Naive B cell (primary cell): ENCODE data around the gene ADAP2. TPM values are rescaled to one million over a fixed set of nuclear protein-coding genes. Genes with fewer than 3 reads are reported as not detected.
"Not testable (repeated sequence)": the region's sequence is repeated elsewhere in the genome, so short reads cannot be mapped to it uniquely, and the experiment has no call there.

Source experiments
- ATAC-seq, 2 donors: fragments of 150-1000 bp; cut with Tn5 transposase; 2 replicates each; pipeline ENCODE4 v1.10.0; 2021; ENCODE audit warnings: low read depth in 2 of 2, mild to moderate bottlenecking in 2 of 2, moderate library complexity in 2 of 2
- DNase-seq: peaks from one replicate; pipeline ENCODE4 v3.0.0; 2022
- H3K27ac Mint-ChIP-seq, 6 donors: one replicate each; pipeline ENCODE4 v1.8.0; 2020 to 2022; ENCODE audit warnings: mild to moderate bottlenecking in 6 of 6, mixed read lengths in 6 of 6, moderate library complexity in 5 of 6, inconsistent platforms in 2 of 6
- H3K27me3 Mint-ChIP-seq, 3 donors: one replicate each; pipeline ENCODE4 v1.8.0; 2021 to 2022; ENCODE audit warnings: mixed read lengths in 3 of 3, mild to moderate bottlenecking in 1 of 3
- H3K36me3 Mint-ChIP-seq, 2 donors: one replicate each; pipeline ENCODE4 v1.8.0; 2020 to 2022; ENCODE audit warnings: mixed read lengths in 2 of 2, inconsistent platforms in 1 of 2, mild to moderate bottlenecking in 1 of 2
- H3K4me1 Mint-ChIP-seq, 3 donors: one replicate each; pipeline ENCODE4 v1.8.0; 2020 to 2022; ENCODE audit warnings: mixed read lengths in 3 of 3, inconsistent platforms in 1 of 3, mild to moderate bottlenecking in 1 of 3, moderate library complexity in 1 of 3
- H3K4me3 Mint-ChIP-seq, 8 donors: one replicate each; pipeline ENCODE4 v1.8.0; 2020 to 2022; ENCODE audit warnings: mild to moderate bottlenecking in 8 of 8, mixed read lengths in 8 of 8, moderate library complexity in 8 of 8, inconsistent platforms in 2 of 8
- H3K9me3 Mint-ChIP-seq, 7 donors: one replicate each; pipeline ENCODE4 v1.8.0; 2020 to 2022; ENCODE audit warnings: mixed read lengths in 7 of 7, mild to moderate bottlenecking in 5 of 7, inconsistent platforms in 2 of 7, moderate library complexity in 1 of 7
- polyA plus RNA-seq, 6 donors: library from polyadenylated mRNA; unstranded; fragments of 300-500 nt; fragmentation: Illumina TruSeq; gene quantifications; one replicate each; pipeline ENCODE4 v1.2.3, GENCODE V29; 2021; ENCODE audit warnings: low read depth in 6 of 6

The ADAP2 gene
- polyA plus RNA-seq, 6 donors from 2014 or later = 3.1 to 8.2 (median 5.4) TPM

GRCh38 chr17:30920683-30921543, 832 bp upstream of the ADAP2 start:
- Mint-ChIP-seq H3K9me3 (no peaks in the 10 kb centered on the region), H3K4me1 (peaks cover 17 to 26% (median 20%) of the 10 kb centered on the region in 3 donors), H3K27me3 (no peaks in the 10 kb centered on the region), H3K36me3 (no peaks in the 10 kb centered on the region), H3K4me3 (peak overlapping the region; percentile 85 to 98 (median 97)), H3K27ac (peak overlapping the region in 5 of 6 donors; percentile 56 to 95 (median 63))
- DNase-seq = no peak
- peak; percentile 2 to 18 for ATAC-seq

DNA sequence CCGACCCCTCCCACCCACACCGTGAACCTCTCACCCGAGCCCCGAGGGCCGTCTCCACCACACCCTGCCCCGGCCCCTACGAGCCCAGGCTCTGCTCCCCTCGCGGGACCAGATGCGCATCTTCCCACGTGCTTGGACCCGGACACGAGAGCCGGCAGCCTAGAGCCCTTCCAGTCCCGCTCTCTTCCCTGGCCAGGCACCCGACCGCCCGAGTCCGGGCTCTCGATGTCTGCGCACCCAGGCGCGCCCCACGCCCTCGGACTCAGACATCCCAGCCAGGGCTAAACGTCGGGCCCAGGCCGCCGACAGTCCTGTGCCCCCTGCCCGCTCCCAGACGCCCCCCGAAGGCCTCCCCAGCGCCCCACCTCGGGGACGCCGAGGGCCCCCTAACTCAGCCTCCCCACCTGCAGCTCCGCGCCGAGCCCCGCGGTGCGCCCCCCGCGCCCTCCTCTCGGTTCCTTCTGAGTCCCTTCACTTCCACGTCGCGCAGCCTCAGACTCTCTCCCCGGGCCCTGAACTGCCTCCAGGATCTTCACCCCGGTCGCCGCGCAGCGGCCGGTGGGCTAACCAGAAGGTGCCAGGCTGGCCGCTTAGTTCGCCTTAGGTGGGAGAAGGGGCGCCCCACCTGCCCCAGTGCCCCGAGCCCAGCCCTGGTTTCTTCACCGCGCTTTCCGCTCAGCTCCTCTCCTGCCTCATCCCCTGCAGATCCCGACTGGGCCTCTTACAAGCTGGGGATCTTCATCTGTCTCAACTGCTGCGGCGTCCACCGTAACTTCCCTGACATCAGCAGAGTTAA, 688 bp downstream of the ADAP2 start:
- no peaks in the 10 kb centered on the region for H3K27me3 Mint-ChIP-seq
- peak overlapping the region in 5 of 6 donors; percentile 16 to 95 (median 55) for H3K27ac Mint-ChIP-seq
- no peaks in the 10 kb centered on the region for H3K36me3 Mint-ChIP-seq
- H3K4me1 Mint-ChIP-seq = peaks cover 17 to 26% (median 24%) of the 10 kb centered on the region in 3 donors
- H3K4me3 Mint-ChIP-seq = peak overlapping the region; percentile 90 to 95 (median 92)
- no peaks in the 10 kb centered on the region for H3K9me3 Mint-ChIP-seq
- DNase-seq = peak; percentile 29
- ATAC-seq = peak; percentile 57 to 60

GRCh38 chr17:30924341-30924740, 2.6 kb downstream of the ADAP2 start:
- H3K36me3 Mint-ChIP-seq = no peaks in the 10 kb centered on the region

DNA sequence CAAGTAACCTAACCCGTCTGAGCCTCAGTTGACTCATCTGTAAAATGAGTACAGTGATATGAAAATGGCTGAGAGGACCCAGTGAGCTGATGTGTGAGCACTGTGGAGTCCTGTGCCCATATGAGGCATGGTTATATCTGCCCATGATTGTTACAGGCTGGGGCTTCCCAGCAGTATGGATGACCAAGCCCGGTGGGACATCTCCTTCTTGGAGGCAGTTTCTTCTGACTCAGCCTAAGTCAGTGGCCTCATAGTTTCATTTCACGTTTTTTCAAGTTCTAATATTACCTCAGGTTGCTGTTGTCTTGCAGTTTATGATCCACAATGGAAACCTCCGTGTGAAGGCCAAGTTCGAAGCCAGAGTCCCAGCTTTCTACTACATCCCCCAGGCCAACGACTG, 4.8 kb downstream of the ADAP2 start:
- Mint-ChIP-seq H3K36me3 (no peaks in the 10 kb centered on the region), H3K9me3 (no peaks in the 10 kb centered on the region), H3K27ac (no peak overlapping the region), H3K4me3 (peak overlapping the region in 1 of 8 donors; percentile 48), H3K27me3 (no peaks in the 10 kb centered on the region), H3K4me1 (peaks cover 6 to 15% (median 11%) of the 10 kb centered on the region in 3 donors)
- ATAC-seq = no peak
- DNase-seq = no peak

More at GRCh38 chr17:30924341-30924740, 2.6 kb downstream of the ADAP2 start:
- no peak for ATAC-seq
- Mint-ChIP-seq H3K27me3 (no peaks in the 10 kb centered on the region), H3K4me1 (peaks cover 17 to 26% (median 24%) of the 10 kb centered on the region in 3 donors), H3K9me3 (no peaks in the 10 kb centered on the region), H3K4me3 (peak overlapping the region in 5 of 8 donors; percentile 32 to 90 (median 48)), H3K27ac (no peak overlapping the region)
- no peak for DNase-seq

DNA sequence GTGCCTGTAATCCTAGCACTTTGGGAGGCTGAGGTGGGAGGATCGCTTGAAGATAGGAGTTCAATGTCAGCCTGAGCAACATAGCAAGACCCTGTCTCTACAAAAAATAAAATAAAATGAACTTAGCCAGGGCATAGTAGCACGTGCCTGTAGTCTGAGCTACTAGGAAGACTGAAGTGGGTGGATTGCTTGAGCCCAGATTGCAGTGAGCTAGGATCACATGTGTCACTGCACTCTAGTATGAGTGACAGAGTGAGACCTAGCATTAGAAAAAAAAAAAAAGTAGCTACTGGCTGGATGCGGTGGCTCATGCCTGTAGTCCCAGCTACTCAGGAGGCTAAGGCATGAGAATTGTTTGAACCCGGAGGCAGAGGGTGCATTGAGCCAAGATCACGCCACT, 6.0 kb downstream of the ADAP2 start:
- no peaks in the 10 kb centered on the region for H3K27me3 Mint-ChIP-seq
- H3K9me3 Mint-ChIP-seq = no peaks in the 10 kb centered on the region

DNA sequence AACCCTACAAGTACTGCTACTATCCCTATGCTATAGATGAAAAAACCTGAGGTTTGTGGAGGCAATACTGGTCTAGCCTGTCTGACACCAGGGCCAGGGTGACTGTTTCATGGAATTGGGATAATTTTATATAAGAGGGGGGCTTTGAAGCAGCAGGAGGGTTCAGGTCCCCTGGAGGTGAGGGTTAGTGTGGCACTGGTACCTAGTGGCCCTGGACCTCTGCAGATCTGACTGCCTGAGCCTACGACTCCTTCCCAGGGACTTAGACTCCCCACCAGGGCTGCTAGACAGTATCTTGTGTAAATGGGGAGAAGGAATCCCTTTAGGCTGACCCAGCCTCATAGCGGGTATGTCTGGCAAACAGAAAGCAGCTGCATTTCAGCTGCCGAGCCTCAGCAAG, 6.8 kb downstream of the ADAP2 start:
- Mint-ChIP-seq H3K4me1 (peaks cover 0 to 4% (median 0%) of the 10 kb centered on the region in 3 donors), H3K27ac (no peak overlapping the region), H3K4me3 (no peak overlapping the region), H3K9me3 (no peaks in the 10 kb centered on the region), H3K27me3 (no peaks in the 10 kb centered on the region), H3K36me3 (no peaks in the 10 kb centered on the region)
- DNase-seq = no peak
- no peak for ATAC-seq

More for the DNA sequence above, 6.0 kb downstream of the ADAP2 start:
- peaks cover 2 to 7% (median 3%) of the 10 kb centered on the region in 3 donors for H3K4me1 Mint-ChIP-seq
- ATAC-seq (no peak), DNase-seq (no peak)
- no peaks in the 10 kb centered on the region for H3K36me3 Mint-ChIP-seq
- H3K27ac Mint-ChIP-seq = peak overlapping the region in 1 of 6 donors; percentile 80
- H3K4me3 Mint-ChIP-seq = no peak overlapping the region

DNA sequence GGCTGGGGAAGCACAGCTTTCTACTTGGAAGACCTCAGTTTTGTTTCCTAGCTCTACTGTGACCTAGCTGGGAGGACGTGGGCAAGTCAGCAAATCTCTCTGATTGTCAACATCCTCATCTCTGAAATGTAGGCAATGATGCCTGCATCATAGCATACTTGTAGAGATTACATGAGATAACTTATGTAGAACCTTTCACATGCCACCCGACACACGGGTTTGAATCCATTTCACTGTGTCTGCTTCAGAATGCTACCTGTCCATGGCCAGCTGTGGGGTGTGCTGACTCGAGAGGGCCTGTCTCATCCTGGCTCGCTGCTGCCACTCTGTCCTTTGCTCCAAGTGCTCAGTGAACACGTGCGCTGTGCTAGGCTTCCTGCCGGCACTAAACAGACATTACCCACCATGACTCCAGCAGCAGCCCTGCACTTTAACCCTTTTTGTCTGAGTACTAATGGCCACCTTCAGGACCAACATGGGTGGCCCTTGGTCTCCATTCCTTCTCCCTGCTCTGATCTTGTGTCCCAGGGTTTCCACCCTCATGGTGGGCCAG, 7.4 kb downstream of the ADAP2 start:
- Mint-ChIP-seq H3K4me1 (peaks cover 0 to 4% (median 0%) of the 10 kb centered on the region in 3 donors), H3K9me3 (no peaks in the 10 kb centered on the region), H3K27me3 (no peaks in the 10 kb centered on the region), H3K36me3 (no peaks in the 10 kb centered on the region), H3K4me3 (no peak overlapping the region), H3K27ac (peak overlapping the region in 1 of 6 donors; percentile 22)
- DNase-seq = no peak
- ATAC-seq = no peak

DNA sequence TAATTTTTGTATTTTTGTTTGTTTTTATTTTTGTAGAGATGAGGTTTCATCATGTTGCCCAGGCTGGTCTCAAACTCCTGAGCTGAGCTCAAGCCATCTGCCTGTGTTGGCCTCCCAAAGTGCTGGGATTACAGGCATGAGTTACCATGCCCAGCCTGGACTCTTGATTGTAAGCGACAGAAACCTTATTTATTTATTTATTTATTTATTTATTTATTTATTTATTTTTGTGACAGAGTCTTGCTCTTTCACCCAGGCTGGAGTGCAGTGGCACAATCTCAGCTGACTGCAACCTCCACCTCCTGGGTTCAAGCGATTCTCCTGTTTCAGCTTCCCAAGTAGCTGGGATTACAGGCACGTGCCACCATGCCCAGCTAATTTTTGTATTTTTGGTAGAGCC, 8.1 kb downstream of the ADAP2 start:
- H3K4me1 Mint-ChIP-seq, H3K27ac Mint-ChIP-seq, DNase-seq, H3K36me3 Mint-ChIP-seq, ATAC-seq, H3K4me3 Mint-ChIP-seq, H3K27me3 Mint-ChIP-seq, H3K9me3 Mint-ChIP-seq: not testable (repeated sequence)

DNA sequence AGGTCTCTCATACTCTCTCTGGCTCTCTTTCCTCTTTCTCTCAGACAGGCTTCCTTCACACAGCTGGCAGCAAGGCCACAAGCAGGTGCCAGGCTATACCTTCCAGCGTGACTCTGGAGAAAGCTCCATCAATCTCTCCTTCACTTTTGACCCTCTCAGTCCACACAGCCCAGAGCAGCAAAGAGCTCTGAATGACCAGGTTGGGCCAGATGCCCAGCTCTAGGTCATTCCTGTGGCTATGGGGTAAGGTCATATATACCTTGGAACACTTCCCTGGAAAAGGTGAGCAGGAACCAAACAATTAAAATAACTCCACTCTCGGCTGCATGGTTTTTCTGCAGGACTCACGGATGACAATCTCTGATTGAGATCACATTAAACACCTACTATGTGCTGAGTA, 8.8 kb downstream of the ADAP2 start:
- H3K27me3 Mint-ChIP-seq = no peaks in the 10 kb centered on the region
- H3K4me1 Mint-ChIP-seq = peaks cover 0 to 4% (median 0%) of the 10 kb centered on the region in 3 donors
- H3K9me3 Mint-ChIP-seq = no peaks in the 10 kb centered on the region
- peaks cover 0 to 5% of the 10 kb centered on the region in 2 donors for H3K36me3 Mint-ChIP-seq
- ATAC-seq (no peak), DNase-seq (no peak)
- H3K4me3 Mint-ChIP-seq = no peak overlapping the region
- peak overlapping the region in 2 of 6 donors; percentile 74 to 92 for H3K27ac Mint-ChIP-seq

DNA sequence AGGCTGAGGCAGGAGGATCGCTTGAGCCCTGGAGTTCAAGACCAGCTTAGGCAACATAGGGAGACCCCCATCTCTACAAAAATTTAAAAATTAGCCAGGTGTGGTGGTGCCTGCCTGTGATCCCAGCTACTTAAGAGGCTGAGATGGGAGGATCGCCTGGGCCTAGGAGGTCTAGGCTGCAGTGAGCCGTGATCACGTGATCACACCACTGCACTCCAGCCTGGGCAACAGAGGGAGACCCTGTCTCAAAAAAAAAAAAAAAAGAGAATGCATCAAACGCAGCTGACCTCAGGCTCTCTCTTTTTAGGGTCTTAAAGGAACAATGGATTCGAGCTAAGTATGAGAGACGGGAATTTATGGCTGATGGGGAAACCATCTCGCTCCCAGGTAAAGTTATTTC, 9.8 kb downstream of the ADAP2 start:
- H3K36me3 Mint-ChIP-seq, H3K4me3 Mint-ChIP-seq, DNase-seq, ATAC-seq, H3K9me3 Mint-ChIP-seq, H3K27ac Mint-ChIP-seq, H3K4me1 Mint-ChIP-seq, H3K27me3 Mint-ChIP-seq: not testable (repeated sequence)

GRCh38 chr17:30933966-30934365, 12.2 kb downstream of the ADAP2 start:
- H3K4me1 Mint-ChIP-seq = peaks cover 4 to 6% (median 5%) of the 10 kb centered on the region in 3 donors
- ATAC-seq = no peak
- H3K27me3 Mint-ChIP-seq = no peaks in the 10 kb centered on the region
- no peak for DNase-seq
- no peaks in the 10 kb centered on the region for H3K9me3 Mint-ChIP-seq
- peaks cover 8 to 11% of the 10 kb centered on the region in 2 donors for H3K36me3 Mint-ChIP-seq
- peak overlapping the region in 1 of 6 donors; percentile 47 for H3K27ac Mint-ChIP-seq
- no peak overlapping the region for H3K4me3 Mint-ChIP-seq

DNA sequence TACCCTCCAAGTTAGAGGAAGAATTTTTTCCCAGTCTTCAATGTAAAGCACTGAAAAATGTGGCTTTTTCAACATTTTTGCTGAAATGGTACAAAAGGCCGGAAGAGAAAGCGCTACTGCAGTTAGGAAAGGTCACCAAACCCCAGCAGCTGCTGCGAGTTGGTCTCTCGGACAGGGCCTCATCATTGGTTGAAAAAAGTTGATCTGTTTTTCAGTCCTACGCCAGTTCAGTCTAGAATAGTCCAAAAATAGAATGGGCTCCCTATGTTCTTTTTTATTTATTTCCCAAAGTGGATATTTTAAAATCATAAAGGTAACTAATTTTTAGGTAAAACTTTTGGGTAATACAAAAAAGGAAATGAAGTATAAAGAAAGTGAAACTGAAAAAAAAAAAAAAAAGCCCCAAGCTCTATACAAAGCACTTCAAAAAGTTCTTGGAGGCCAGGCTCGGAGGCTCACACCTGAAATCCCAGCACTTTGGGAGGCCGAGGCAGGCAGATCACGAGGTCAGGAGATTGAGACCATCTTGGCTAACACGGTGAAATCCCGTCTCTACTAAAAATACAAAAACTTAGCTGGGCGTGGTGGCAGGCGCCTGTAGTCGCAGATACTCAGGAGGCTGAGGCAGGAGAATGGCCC, 17.4 kb downstream of the ADAP2 start:
- peak; percentile 42 to 70 for ATAC-seq
- Mint-ChIP-seq H3K27me3 (no peaks in the 10 kb centered on the region), H3K4me1 (peaks cover 4 to 12% (median 11%) of the 10 kb centered on the region in 3 donors), H3K27ac (peak overlapping the region; percentile 77 to 96 (median 88)), H3K4me3 (peak overlapping the region; percentile 30 to 84 (median 68)), H3K9me3 (no peaks in the 10 kb centered on the region), H3K36me3 (peaks cover 15 to 16% of the 10 kb centered on the region in 2 donors)
- DNase-seq = no peak
